HEK293T (cell line): ENCODE results near the gene RYR3.

Experiments used
- CTCF ChIA-PET: fragments of 350-600 bp; formaldehyde crosslinking; extraction: SDS; loops from one replicate; lab custom pipeline; 2021; ENCODE audit warnings: antibody characterized with exemption, inconsistent platforms; lab: Yijun Ruan, JAX
- POLR2A ChIA-PET: fragments of 350-600 bp; formaldehyde crosslinking; extraction: SDS; loops from one replicate; lab custom pipeline; 2020; ENCODE audit warnings: antibody characterized with exemption, inconsistent platforms; lab: Yijun Ruan, JAX
- DNase-seq: peaks from one replicate; pipeline ENCODE4 v3.0.0; 2012; ENCODE audit warnings: mixed read lengths; ENCODE audit errors: extremely low spot score
- ARNT ChIP-seq: fragments of 450-650 bp; IDR thresholded peaks from 2 replicates; pipeline ENCODE4 v1.6.1; 2017; ENCODE audit warnings: mild to moderate bottlenecking
- BHLHE40 ChIP-seq: fragments of 450-650 bp; IDR thresholded peaks from 2 replicates; pipeline ENCODE4 v1.6.1; 2016; ENCODE audit warnings: mild to moderate bottlenecking, moderate library complexity, borderline replicate concordance
- CTBP1 ChIP-seq: fragments of 450-650 bp; IDR thresholded peaks from 2 replicates; pipeline ENCODE4 v1.6.1; 2016; ENCODE audit warnings: borderline replicate concordance
- ELF4 ChIP-seq: fragments of 450-650 bp; IDR thresholded peaks from 2 replicates; pipeline ENCODE4 v1.6.1; 2017; ENCODE audit warnings: antibody characterized with exemption
- FOXA1 ChIP-seq: fragments of 450-650 bp; IDR thresholded peaks from 2 replicates; pipeline ENCODE4 v1.6.1; 2016; ENCODE audit warnings: mild to moderate bottlenecking
- FOXK2 ChIP-seq: fragments of 450-650 bp; IDR thresholded peaks from 2 replicates; pipeline ENCODE4 v1.6.1; 2016; ENCODE audit warnings: mild to moderate bottlenecking
- FOXM1 ChIP-seq: fragments of 450-650 bp; IDR thresholded peaks from 2 replicates; pipeline ENCODE4 v1.6.1; 2017; ENCODE audit warnings: mild to moderate bottlenecking, borderline replicate concordance
- HDGF ChIP-seq: fragments of 450-650 bp; IDR thresholded peaks from 2 replicates; pipeline ENCODE4 v1.6.1; 2017; ENCODE audit warnings: antibody characterized with exemption, borderline replicate concordance
- L3MBTL2 ChIP-seq: fragments of 450-650 bp; conservative IDR thresholded peaks from 2 replicates; pipeline ENCODE4 v1.6.1; 2016; ENCODE audit warnings: mild to moderate bottlenecking
- LEF1 ChIP-seq: fragments of 450-650 bp; IDR thresholded peaks from 2 replicates; pipeline ENCODE4 v1.6.1; 2017; ENCODE audit warnings: mild to moderate bottlenecking, borderline replicate concordance
- NFRKB ChIP-seq: fragments of 450-650 bp; IDR thresholded peaks from 2 replicates; pipeline ENCODE4 v1.6.1; 2016; ENCODE audit warnings: mild to moderate bottlenecking, moderate library complexity
- SP1 ChIP-seq: fragments of 450-650 bp; IDR thresholded peaks from 2 replicates; pipeline ENCODE4 v1.6.1; 2017
- SUZ12 ChIP-seq: fragments of 450-650 bp; IDR thresholded peaks from 2 replicates; pipeline ENCODE4 v1.6.1; 2016; ENCODE audit warnings: mild to moderate bottlenecking
- TARDBP ChIP-seq: fragments of 450-650 bp; IDR thresholded peaks from 2 replicates; pipeline ENCODE4 v1.6.1; 2016
- ZNF384 ChIP-seq: fragments of 450-650 bp; IDR thresholded peaks from 2 replicates; pipeline ENCODE4 v1.6.1; 2016
- TF ChIP-seq, protein P1 (sequence below): fragments of 450-650 bp; IDR thresholded peaks from 2 replicates; pipeline ENCODE4 v1.6.1; 2016

RYR3 gene

DNA sequence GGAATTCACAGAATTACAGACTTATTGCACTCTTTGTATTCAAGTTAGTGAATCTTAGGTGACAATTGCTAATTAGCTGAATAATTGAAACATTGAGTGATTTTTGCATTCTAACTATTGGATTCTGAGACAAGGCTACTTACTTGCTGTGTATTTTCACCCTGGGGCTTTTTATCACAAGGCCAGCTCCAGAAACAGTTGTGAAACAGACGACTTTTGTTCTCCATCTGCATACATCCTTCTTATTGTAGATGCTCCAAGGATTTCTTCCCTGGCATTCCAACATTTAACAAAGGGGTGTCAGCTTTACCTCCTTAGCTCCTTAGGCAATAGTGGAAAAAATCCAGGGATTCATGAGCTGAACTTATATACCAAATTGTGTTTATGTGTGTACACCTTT is 424.4 kb downstream of the RYR3 start:
- DNase-seq = no peak
- POLR2A ChIA-PET = no interaction called here
- no peak for TF ChIP-seq NFRKB
- TF ChIP-seq ZNF384 = no peak
- TF ChIP-seq HDGF = no peak
- no peak for TF ChIP-seq ARNT
- TF ChIP-seq, protein P1, sequence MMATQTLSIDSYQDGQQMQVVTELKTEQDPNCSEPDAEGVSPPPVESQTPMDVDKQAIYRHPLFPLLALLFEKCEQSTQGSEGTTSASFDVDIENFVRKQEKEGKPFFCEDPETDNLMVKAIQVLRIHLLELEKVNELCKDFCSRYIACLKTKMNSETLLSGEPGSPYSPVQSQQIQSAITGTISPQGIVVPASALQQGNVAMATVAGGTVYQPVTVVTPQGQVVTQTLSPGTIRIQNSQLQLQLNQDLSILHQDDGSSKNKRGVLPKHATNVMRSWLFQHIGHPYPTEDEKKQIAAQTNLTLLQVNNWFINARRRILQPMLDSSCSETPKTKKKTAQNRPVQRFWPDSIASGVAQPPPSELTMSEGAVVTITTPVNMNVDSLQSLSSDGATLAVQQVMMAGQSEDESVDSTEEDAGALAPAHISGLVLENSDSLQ = no peak
- no peak for TF ChIP-seq L3MBTL2
- no peak for TF ChIP-seq SP1
- no peak for TF ChIP-seq BHLHE40
- no peak for TF ChIP-seq LEF1
- no peak for TF ChIP-seq FOXK2
- no peak for TF ChIP-seq SUZ12
- no peak for TF ChIP-seq CTBP1
- CTCF ChIA-PET = interaction anchor here (1.4 kb wide), 1 partner anchor 21 kb away, joined by 3 read pairs; no protein-coding TSS in a partner anchor

GRCh38 chr15:33735637-33736247 is 425.0 kb downstream of the RYR3 start:
- ChIA-PET CTCF (interaction anchor here (0.6 to 1.4 kb wide), 4 partner anchors 22 to 482 kb away, joined by 3 to 5 read pairs (median 3); no protein-coding TSS in a partner anchor), POLR2A (no interaction called here)
- TF ChIP-seq ARNT = no peak
- TF ChIP-seq FOXM1 = no peak
- TF ChIP-seq SUZ12 = no peak
- no peak for TF ChIP-seq BHLHE40
- TF ChIP-seq ELF4 = no peak
- DNase-seq = peak; percentile 30

GRCh38 chr15:33737687-33738601 is 427.2 kb downstream of the RYR3 start:
- ChIA-PET CTCF (interaction anchor here (0.6 to 2.6 kb wide), 8 partner anchors 11 to 549 kb away, joined by 3 to 8 read pairs (median 4); no protein-coding TSS in a partner anchor), POLR2A (no interaction called here)
- DNase-seq = peak; percentile 57
- TF ChIP-seq BHLHE40 (no peak), FOXK2 (no peak)

DNA sequence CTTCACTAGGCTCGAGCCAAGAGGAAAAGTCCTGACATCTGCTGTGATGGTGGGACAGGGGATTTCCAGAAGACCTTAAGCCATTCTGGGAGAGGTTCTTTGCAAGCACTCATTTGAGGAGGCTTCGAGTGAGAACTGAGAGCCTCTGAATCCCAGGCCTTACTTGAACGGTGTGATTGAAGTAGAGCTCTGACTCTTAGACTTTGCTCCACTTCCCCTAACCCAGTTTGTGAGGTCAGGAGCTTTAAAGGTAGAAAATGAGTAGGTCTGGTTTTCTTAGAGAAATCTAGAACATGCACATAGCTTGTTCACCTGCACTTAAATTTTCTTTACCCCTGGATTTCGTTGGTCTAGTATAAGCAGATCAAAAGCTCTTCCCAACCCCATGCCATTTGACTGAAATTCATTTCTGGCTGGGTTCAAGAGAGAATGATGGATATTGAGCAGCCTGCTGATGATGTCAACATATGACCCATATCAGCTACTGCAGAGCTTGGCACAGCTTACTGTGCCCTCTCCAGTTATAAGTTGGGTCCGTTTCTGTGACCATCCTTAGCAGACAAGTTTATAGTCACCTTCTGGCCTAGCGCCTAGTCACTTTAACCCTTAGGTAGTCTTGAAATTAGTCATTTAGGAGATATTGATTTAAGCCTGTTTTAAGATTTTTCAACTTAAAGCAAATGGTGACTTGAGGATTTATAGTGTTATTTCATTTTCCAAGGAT is 428.3 kb downstream of the RYR3 start:
- TF ChIP-seq, protein P1 = no peak
- TF ChIP-seq ZNF384 (no peak), ARNT (no peak), TARDBP (no peak), HDGF (no peak), SUZ12 (no peak), NFRKB (no peak), FOXM1 (no peak), SP1 (no peak), ELF4 (no peak)
- CTCF ChIA-PET = interaction anchor here (0.6 to 2.6 kb wide), 3 partner anchors 39 to 550 kb away, joined by 3 to 8 read pairs (median 5); no protein-coding TSS in a partner anchor
- no peak for DNase-seq
- POLR2A ChIA-PET = no interaction called here

- ChIA-PET CTCF (no interaction called here), POLR2A (no interaction called here)
- no peak for TF ChIP-seq L3MBTL2
- TF ChIP-seq ARNT = no peak
- no peak for TF ChIP-seq SUZ12
- no peak for DNase-seq
Measured at GRCh38 chr15:33742306-33742705, 431.5 kb downstream of the RYR3 start.

DNA sequence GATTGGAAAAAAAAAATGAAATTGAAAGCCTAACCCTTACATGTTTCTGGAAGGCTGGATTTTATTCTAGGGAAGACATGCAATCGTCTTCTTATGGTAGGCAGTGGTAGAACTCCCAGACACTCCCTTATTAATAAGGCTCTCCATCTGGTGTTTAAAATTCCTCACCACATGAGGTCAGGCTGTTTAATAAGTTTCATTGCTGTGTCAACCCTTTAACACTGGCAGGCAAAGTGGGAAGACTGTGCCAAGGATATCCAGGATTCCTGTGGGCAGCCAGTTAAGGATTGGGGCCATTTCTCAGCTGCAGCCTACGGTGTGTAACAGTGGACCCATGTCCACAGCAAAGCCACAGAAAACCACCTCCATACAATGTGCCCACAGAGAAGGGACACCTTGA is 432.0 kb downstream of the RYR3 start:
- no peak for TF ChIP-seq SP1
- ChIA-PET POLR2A (no interaction called here), CTCF (no interaction called here)
- no peak for DNase-seq

DNA sequence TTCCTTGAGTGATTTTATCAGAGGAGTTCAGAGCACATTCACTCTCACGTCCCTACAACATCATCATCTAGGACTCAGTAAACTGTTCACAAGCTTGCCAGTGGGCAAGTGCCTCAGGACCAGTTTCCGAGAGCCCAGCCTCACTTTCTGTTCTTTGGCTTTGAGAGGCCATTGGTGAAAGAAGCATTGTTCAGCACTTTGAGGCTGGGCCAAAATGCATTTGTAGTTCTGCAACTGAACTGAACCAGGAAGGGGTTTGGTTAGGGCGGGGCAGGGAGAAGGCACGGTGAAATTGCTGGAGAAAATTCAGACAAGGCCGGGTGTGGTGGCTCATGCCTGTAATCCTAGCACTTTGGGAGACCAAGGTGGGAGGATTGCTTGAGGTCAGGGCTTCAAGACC is 435.4 kb downstream of the RYR3 start:
- ChIA-PET POLR2A (no interaction called here), CTCF (no interaction called here)
- DNase-seq = no peak
- TF ChIP-seq L3MBTL2 (no peak), HDGF (no peak), LEF1 (no peak), ELF4 (no peak), NFRKB (no peak), CTBP1 (no peak), FOXK2 (no peak), FOXA1 (no peak), TARDBP (no peak), SP1 (no peak), FOXM1 (no peak), ZNF384 (no peak), ARNT (no peak), SUZ12 (no peak), BHLHE40 (no peak)
- TF ChIP-seq, protein P1 = no peak
